ENCODE measurements around the gene LCP1. TPM values are rescaled to one million over a fixed set of nuclear protein-coding genes. Genes with fewer than 3 reads are reported as not detected.

Gene LCP1
- total RNA-seq, 3 donors from 2014 or later (not counting 1 experiment from before 2014, with no cell fraction given): 1,088 to 1,116 (median 1,113) TPM

DNA sequence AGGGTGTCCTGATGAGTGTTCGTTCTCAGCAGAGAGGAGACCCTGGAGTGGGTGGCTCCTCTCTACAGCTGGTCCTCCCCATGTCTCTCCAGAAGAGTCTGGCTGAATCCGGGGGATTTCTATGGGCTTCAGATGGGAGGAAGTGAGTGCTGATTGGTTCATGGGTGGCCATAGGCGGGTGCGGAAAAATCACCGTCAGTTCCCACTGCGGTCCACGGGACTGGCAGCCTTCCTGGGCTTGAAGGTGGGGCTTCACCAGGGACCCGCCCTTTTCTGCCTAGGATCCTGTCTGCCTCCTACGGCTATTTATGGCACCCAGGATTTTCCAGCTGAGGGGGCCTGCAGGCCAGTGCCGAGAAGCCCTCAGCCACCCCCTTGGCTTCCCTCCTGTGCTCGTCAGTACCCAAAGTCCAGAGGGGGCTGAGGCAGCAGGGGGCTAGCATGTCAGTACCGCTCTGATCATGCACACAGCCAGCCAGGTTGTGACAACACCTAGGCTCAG is 95.5 kb downstream of the LCP1 start:
- Mint-ChIP-seq H3K9me3 (no peaks in the 10 kb centered on the region), H3K4me1 (no peaks in the 10 kb centered on the region), H3K36me3 (no peaks in the 10 kb centered on the region), H3K27ac (no peak overlapping the region), H3K4me3 (no peak overlapping the region), H3K27me3 (ENCODE audit: low read depth in 2 of 2) (peaks cover 11 to 29% of the 10 kb centered on the region in 2 donors)
- H3K27ac ChIP-seq (ENCODE audit: low read length): no peak overlapping the region
- intact Hi-C loops (cut with micrococcal nuclease): no loop called here
- no peaks in the 10 kb centered on the region for H3K9me3 ChIP-seq (ENCODE audit: control insufficient read depth, insufficient read depth, low read length)
- DNase-seq (no peak), ATAC-seq (no peak)
- 92% methylated on average over 11 of the region's 12 CpGs for WGBS (ENCODE audit: insufficient coverage)
- H3K4me1 ChIP-seq (ENCODE audit: control insufficient read depth, insufficient read depth, low read length): no peaks in the 10 kb centered on the region
- H3K4me3 ChIP-seq (ENCODE audit: low read length): no peak overlapping the region
- TF ChIP-seq, protein P1, sequence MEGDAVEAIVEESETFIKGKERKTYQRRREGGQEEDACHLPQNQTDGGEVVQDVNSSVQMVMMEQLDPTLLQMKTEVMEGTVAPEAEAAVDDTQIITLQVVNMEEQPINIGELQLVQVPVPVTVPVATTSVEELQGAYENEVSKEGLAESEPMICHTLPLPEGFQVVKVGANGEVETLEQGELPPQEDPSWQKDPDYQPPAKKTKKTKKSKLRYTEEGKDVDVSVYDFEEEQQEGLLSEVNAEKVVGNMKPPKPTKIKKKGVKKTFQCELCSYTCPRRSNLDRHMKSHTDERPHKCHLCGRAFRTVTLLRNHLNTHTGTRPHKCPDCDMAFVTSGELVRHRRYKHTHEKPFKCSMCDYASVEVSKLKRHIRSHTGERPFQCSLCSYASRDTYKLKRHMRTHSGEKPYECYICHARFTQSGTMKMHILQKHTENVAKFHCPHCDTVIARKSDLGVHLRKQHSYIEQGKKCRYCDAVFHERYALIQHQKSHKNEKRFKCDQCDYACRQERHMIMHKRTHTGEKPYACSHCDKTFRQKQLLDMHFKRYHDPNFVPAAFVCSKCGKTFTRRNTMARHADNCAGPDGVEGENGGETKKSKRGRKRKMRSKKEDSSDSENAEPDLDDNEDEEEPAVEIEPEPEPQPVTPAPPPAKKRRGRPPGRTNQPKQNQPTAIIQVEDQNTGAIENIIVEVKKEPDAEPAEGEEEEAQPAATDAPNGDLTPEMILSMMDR (IDR thresholded peaks at IDR 0.05): no peak
- no peaks in the 10 kb centered on the region for H3K27me3 ChIP-seq (ENCODE audit: control insufficient read depth, insufficient read depth, low read length)
- H3K36me3 ChIP-seq (ENCODE audit: control insufficient read depth, insufficient read depth, low read length): no peaks in the 10 kb centered on the region

DNA sequence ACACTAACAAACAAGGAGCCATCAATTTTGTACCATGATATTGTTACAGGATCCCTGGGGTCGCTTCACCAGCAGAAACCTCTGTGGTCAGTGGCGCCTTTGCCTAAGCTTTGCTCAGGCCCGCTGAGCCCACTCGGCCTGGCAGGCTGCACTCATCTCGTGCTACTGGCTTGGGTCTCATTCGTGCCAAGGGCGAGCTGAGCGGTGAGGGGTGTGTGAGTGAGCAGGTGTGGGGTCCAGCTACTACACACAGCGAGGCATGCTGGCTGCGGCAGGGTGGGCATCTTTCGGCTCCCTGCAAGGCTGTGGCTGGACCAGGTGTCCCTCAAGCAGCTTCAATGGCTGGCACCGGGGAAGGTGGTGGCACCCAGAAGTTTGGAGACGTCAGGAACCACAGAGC is 96.2 kb downstream of the LCP1 start:
- Histone ChIP-seq H3K4me3 (ENCODE audit: low read length) (no peak overlapping the region), H3K27ac (ENCODE audit: low read length) (no peak overlapping the region), H3K9me3 (ENCODE audit: control insufficient read depth, insufficient read depth, low read length) (no peaks in the 10 kb centered on the region), H3K27me3 (ENCODE audit: control insufficient read depth, insufficient read depth, low read length) (no peaks in the 10 kb centered on the region), H3K4me1 (ENCODE audit: control insufficient read depth, insufficient read depth, low read length) (no peaks in the 10 kb centered on the region), H3K36me3 (ENCODE audit: control insufficient read depth, insufficient read depth, low read length) (no peaks in the 10 kb centered on the region)
- Mint-ChIP-seq H3K9me3 (no peaks in the 10 kb centered on the region), H3K4me3 (no peak overlapping the region), H3K36me3 (no peaks in the 10 kb centered on the region), H3K27ac (no peak overlapping the region), H3K27me3 (ENCODE audit: low read depth in 2 of 2) (peaks cover 7 to 22% of the 10 kb centered on the region in 2 donors), H3K4me1 (no peaks in the 10 kb centered on the region)
- 95% methylated on average over 13 of the region's 13 CpGs for WGBS (ENCODE audit: insufficient coverage)
- DNase-seq: no peak
- ATAC-seq: no peak
- intact Hi-C loops (cut with micrococcal nuclease): no loop called here
- TF ChIP-seq, protein P1 (IDR thresholded peaks at IDR 0.05): no peak

DNA sequence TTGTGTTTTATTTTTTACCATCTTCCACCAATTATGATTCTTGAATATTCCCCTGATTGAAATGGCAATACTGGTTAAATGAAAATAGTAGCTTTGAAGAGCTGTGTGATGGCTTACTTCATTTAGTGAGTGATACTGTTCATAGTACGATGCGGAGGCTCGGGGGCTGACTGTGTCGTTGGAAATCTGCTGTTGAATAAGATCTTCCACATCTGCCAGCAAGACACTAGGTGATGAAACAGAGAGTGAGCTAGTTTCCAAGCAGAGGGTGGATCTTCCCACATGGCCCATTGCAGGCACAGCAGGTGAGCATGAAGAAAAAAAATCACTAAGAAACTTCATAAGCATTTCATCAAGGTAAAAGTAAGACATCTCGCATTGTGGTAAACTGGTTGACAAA is 99.7 kb downstream of the LCP1 start:
- Histone ChIP-seq H3K27me3 (ENCODE audit: control insufficient read depth, insufficient read depth, low read length) (no peaks in the 10 kb centered on the region), H3K9me3 (ENCODE audit: control insufficient read depth, insufficient read depth, low read length) (no peaks in the 10 kb centered on the region), H3K4me3 (ENCODE audit: low read length) (no peak overlapping the region), H3K4me1 (ENCODE audit: control insufficient read depth, insufficient read depth, low read length) (no peaks in the 10 kb centered on the region), H3K27ac (ENCODE audit: low read length) (no peak overlapping the region), H3K36me3 (ENCODE audit: control insufficient read depth, insufficient read depth, low read length) (no peaks in the 10 kb centered on the region)
- no peak overlapping the region for H3K4me3 Mint-ChIP-seq
- intact Hi-C loops (cut with micrococcal nuclease): no loop called here
- H3K4me1 Mint-ChIP-seq: peaks cover 15 to 17% of the 10 kb centered on the region in 2 donors
- DNase-seq (no peak), ATAC-seq (no peak)
- no peaks in the 10 kb centered on the region for H3K9me3 Mint-ChIP-seq
- no peak overlapping the region for H3K27ac Mint-ChIP-seq
- H3K36me3 Mint-ChIP-seq: no peaks in the 10 kb centered on the region
- WGBS (ENCODE audit: insufficient coverage): 98% methylated on average over 5 of the region's 5 CpGs
- peaks cover 3 to 8% of the 10 kb centered on the region in 2 donors for H3K27me3 Mint-ChIP-seq (ENCODE audit: low read depth in 2 of 2)
- TF ChIP-seq, protein P1 (IDR thresholded peaks at IDR 0.05): no peak

DNA sequence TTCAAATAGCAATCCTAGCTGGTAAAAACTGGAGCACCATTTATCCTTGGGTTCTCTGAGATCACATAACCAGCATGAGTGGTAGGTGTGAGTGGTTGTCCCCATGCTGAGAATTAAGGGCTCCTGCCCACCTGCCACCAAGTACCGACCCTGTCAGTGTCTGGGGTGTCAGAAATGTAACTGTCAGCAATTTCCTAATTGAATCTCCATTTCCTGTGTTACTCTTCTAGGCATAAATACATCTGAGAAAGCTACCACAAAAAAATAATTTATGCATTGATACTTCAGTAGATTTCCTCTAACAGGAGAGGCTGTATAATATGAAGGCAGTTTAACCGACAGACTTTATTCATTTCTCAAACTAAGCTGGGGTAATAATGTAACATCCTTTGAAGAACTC is 102.2 kb downstream of the LCP1 start:
- Mint-ChIP-seq H3K27me3 (ENCODE audit: low read depth in 2 of 2) (peaks cover 9 to 24% of the 10 kb centered on the region in 2 donors), H3K36me3 (no peaks in the 10 kb centered on the region), H3K9me3 (no peaks in the 10 kb centered on the region), H3K27ac (no peak overlapping the region), H3K4me3 (no peak overlapping the region), H3K4me1 (peaks cover 15 to 17% of the 10 kb centered on the region in 2 donors)
- H3K27me3 ChIP-seq (ENCODE audit: control insufficient read depth, insufficient read depth, low read length): no peaks in the 10 kb centered on the region
- TF ChIP-seq, protein P1 (IDR thresholded peaks at IDR 0.05): no peak
- ATAC-seq: peak; percentile 55 to 58 (median 57)
- no peaks in the 10 kb centered on the region for H3K36me3 ChIP-seq (ENCODE audit: control insufficient read depth, insufficient read depth, low read length)
- H3K27ac ChIP-seq (ENCODE audit: low read length): no peak overlapping the region
- no peaks in the 10 kb centered on the region for H3K9me3 ChIP-seq (ENCODE audit: control insufficient read depth, insufficient read depth, low read length)
- intact Hi-C loops (cut with micrococcal nuclease): no loop called here
- no peak overlapping the region for H3K4me3 ChIP-seq (ENCODE audit: low read length)
- no peaks in the 10 kb centered on the region for H3K4me1 ChIP-seq (ENCODE audit: control insufficient read depth, insufficient read depth, low read length)
- DNase-seq: peak in 1 of 2 donors; percentile 4
- 0% methylated on average over 1 of the region's 2 CpGs for WGBS (ENCODE audit: insufficient coverage)
